ENCODE data around the gene RAF1.

- TF ChIP-seq, protein P1, sequence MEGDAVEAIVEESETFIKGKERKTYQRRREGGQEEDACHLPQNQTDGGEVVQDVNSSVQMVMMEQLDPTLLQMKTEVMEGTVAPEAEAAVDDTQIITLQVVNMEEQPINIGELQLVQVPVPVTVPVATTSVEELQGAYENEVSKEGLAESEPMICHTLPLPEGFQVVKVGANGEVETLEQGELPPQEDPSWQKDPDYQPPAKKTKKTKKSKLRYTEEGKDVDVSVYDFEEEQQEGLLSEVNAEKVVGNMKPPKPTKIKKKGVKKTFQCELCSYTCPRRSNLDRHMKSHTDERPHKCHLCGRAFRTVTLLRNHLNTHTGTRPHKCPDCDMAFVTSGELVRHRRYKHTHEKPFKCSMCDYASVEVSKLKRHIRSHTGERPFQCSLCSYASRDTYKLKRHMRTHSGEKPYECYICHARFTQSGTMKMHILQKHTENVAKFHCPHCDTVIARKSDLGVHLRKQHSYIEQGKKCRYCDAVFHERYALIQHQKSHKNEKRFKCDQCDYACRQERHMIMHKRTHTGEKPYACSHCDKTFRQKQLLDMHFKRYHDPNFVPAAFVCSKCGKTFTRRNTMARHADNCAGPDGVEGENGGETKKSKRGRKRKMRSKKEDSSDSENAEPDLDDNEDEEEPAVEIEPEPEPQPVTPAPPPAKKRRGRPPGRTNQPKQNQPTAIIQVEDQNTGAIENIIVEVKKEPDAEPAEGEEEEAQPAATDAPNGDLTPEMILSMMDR (conservative IDR thresholded peaks at IDR 0.05; ENCODE audit: low read depth in 2 of 2): no peak
- TF ChIP-seq POLR2AphosphoS5 (IDR thresholded peaks at IDR 0.05; ENCODE audit: low read depth) (no peak), EZH2 (IDR thresholded peaks at IDR 0.05; ENCODE audit: low read depth, unreplicated experiment) (no peak), REST (IDR thresholded peaks at IDR 0.05; ENCODE audit: unreplicated experiment) (no peak), EZH2phosphoT487 (IDR thresholded peaks at IDR 0.05; ENCODE audit: unreplicated experiment) (no peak), NANOG (IDR thresholded peaks at IDR 0.05; ENCODE audit: borderline replicate concordance) (no peak), CREB1 (CRISPR knock-in tag; IDR thresholded peaks at IDR 0.05; ENCODE audit: low read depth) (no peak), JUNB (IDR thresholded peaks at IDR 0.05; ENCODE audit: unreplicated experiment) (no peak)
These were observed 42.1 kb upstream of the RAF1 start for GRCh38 chr3:12705981-12706380.
